ENCODE data around the gene TBC1D17.

DNA sequence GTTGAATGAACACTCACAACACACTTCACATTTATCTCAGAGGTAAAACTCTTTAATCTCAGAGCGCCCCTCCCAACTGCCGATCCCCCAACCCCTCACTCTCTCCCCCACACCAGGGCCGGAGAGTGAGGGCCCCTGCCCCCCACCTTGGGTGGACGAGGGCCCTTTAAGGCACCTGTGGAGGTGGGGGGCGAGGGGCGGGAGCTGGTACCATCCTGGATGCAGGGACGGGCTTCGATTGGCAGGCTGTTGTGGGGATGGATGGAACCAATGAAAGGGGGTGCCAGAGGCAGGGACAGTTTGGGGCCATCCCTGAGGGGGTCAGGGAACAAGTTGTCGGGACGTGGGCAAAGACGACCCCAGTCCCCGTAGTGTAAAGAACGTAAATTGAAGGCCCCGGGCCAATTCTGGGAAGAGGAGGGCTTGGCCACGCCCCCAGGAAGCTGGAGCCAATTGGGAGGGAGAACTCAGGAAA lies 8.5 kb upstream of the TBC1D17 start:
- no peak for TF ChIP-seq ZFX (IDR thresholded peaks at IDR 0.05; ENCODE audit: borderline replicate concordance)
- TF ChIP-seq, protein P1, sequence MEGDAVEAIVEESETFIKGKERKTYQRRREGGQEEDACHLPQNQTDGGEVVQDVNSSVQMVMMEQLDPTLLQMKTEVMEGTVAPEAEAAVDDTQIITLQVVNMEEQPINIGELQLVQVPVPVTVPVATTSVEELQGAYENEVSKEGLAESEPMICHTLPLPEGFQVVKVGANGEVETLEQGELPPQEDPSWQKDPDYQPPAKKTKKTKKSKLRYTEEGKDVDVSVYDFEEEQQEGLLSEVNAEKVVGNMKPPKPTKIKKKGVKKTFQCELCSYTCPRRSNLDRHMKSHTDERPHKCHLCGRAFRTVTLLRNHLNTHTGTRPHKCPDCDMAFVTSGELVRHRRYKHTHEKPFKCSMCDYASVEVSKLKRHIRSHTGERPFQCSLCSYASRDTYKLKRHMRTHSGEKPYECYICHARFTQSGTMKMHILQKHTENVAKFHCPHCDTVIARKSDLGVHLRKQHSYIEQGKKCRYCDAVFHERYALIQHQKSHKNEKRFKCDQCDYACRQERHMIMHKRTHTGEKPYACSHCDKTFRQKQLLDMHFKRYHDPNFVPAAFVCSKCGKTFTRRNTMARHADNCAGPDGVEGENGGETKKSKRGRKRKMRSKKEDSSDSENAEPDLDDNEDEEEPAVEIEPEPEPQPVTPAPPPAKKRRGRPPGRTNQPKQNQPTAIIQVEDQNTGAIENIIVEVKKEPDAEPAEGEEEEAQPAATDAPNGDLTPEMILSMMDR (IDR thresholded peaks at IDR 0.05), result no peak
